Panc1 (cell line): ENCODE results near the gene PLEKHO2. TPM values are rescaled to one million over a fixed set of nuclear protein-coding genes. Genes with fewer than 3 reads are reported as not detected.

Experiments
- ATAC-seq: fragments of 200-7000 bp; cut with Tn5 transposase; 2 replicates; pipeline ENCODE4 v1.9.1; 2020; ENCODE audit warnings: mild to moderate bottlenecking, moderate library complexity
- BruUV-seq: library from RNA; stranded (reverse); fragments of 400-500 nt; replicated peaks from 2 replicates; lab custom pipeline; 2021; lab: Mats Ljungman, UMichigan
- CTCF ChIA-PET: fragments of 300-600 bp; sonication (Branson Sonifier 250); formaldehyde crosslinking; loops from one replicate; lab custom pipeline; 2022; ENCODE audit warnings: antibody characterized with exemption; lab: Charles Lee
- POLR2A ChIA-PET: fragments of 300-600 bp; sonication (Branson Sonifier 250); formaldehyde crosslinking; loops from one replicate; lab custom pipeline; 2022; ENCODE audit warnings: antibody characterized with exemption; lab: Charles Lee
- DNase-seq: peaks from one replicate; pipeline ENCODE4 v3.0.0-alpha.2; 2010; ENCODE audit warnings: low read depth, low spot score
- H3K27ac ChIP-seq: 2 replicates; pipeline ENCODE4 v1.5.1; 2011; ENCODE audit warnings: mild to moderate bottlenecking, low read length, inconsistent platforms
- H3K27me3 ChIP-seq: fragments of 200-500 bp; sonication (Bioruptor generic); 2 replicates; pipeline ENCODE4 v1.6.0; 2014; ENCODE audit warnings: low read length, inconsistent platforms; ENCODE audit not compliant: control insufficient read depth, insufficient read depth
- H3K36me3 ChIP-seq: fragments of 200-500 bp; sonication (Bioruptor generic); 2 replicates; pipeline ENCODE4 v1.5.1; 2014; ENCODE audit warnings: inconsistent platforms, mild to moderate bottlenecking, low read length, moderate library complexity; ENCODE audit not compliant: control insufficient read depth, insufficient read depth
- H3K4me1 ChIP-seq: 2 replicates; pipeline ENCODE4 v1.5.1; 2011; ENCODE audit warnings: inconsistent platforms, mild to moderate bottlenecking, low read length, moderate library complexity; ENCODE audit not compliant: control insufficient read depth, insufficient read depth
- H3K4me3 ChIP-seq, 2 experiments: 2 replicates each; pipeline ENCODE4 v1.5.1; 2011 to 2012; ENCODE audit warnings: low read depth in 2 of 2, low read length in 2 of 2, mild to moderate bottlenecking in 2 of 2, inconsistent platforms in 1 of 2, moderate library complexity in 1 of 2
- H3K9me3 ChIP-seq: fragments of 200-500 bp; sonication (Bioruptor generic); 2 replicates; pipeline ENCODE4 v1.5.1; 2014; ENCODE audit warnings: low read depth, mild to moderate bottlenecking, inconsistent platforms, low read length, moderate library complexity; ENCODE audit not compliant: control insufficient read depth, insufficient read depth
- CTCF ChIP-seq: fragments of 450-650 bp; IDR thresholded peaks from 2 replicates; pipeline ENCODE4 v1.5.1; 2017; ENCODE audit warnings: mild to moderate bottlenecking
- POLR2AphosphoS5 ChIP-seq: IDR thresholded peaks from 2 replicates; pipeline ENCODE4 v1.6.1; 2012; ENCODE audit warnings: mild to moderate bottlenecking, low read depth, low read length, moderate library complexity
- REST ChIP-seq, 2 experiments: IDR thresholded peaks; 2 replicates each; pipeline ENCODE4 v1.6.1; 2011 to 2012; ENCODE audit warnings: low read depth in 2 of 2, control low read depth in 1 of 2, low read length in 1 of 2, mild to moderate bottlenecking in 1 of 2, moderate library complexity in 1 of 2; ENCODE audit not compliant: insufficient read depth in 1 of 2
- SIN3A ChIP-seq: IDR thresholded peaks from 2 replicates; pipeline ENCODE4 v1.6.1; 2012; ENCODE audit warnings: low read depth, mild to moderate bottlenecking, low read length, moderate library complexity, borderline replicate concordance; ENCODE audit not compliant: insufficient read depth
- TCF7L2 ChIP-seq: IDR thresholded peaks from 2 replicates; pipeline ENCODE4 v1.6.1; 2011; ENCODE audit warnings: mild to moderate bottlenecking, low read depth, low read length, inconsistent platforms
- in situ Hi-C: cut with HindIII; loops from 2 replicates; pipeline ENCODE4 v1.10.0; 2016; ENCODE audit warnings: low sequenced_read_pairs, low pct_unique_long_range_greater_than_20kb
- intact Hi-C: fragments of 100-400 bp; cut with micrococcal nuclease; formaldehyde crosslinking; loops from one replicate; pipeline ENCODE4 v1.10.0; 2022; ENCODE audit not compliant: unreplicated experiment
- total RNA-seq: library from RNA; stranded (reverse); gene quantifications from one replicate; pipeline ENCODE4 v1.2.1, GENCODE V29; 2021; ENCODE audit not compliant: unreplicated experiment

The PLEKHO2 gene
- total RNA-seq, 1 experiment from 2014 or later, result 11.1 TPM

- Histone ChIP-seq H3K27me3 (0 out of 2 replicates have a peak, but pooled peaks cover 2% of the 10 kb centered on the region), H3K27ac (no peak overlapping the region), H3K4me1 (peaks cover 6% of the 10 kb centered on the region), H3K4me3 (no peak overlapping the region), H3K9me3 (no peaks in the 10 kb centered on the region), H3K36me3 (no peaks in the 10 kb centered on the region; the same call in 1 of the 2 replicates)
- intact Hi-C loops, result no loop called here
- no peak for TF ChIP-seq REST (IDR thresholded peaks at IDR 0.05; ENCODE audit: insufficient read depth in 1 of 2, low read depth in 2 of 2, low read length in 1 of 2)
- no peak for TF ChIP-seq SIN3A
- no peak for TF ChIP-seq CTCF
- no peak for TF ChIP-seq TCF7L2
- no peak for TF ChIP-seq POLR2AphosphoS5
- CTCF ChIA-PET, result no interaction called here
- in situ Hi-C loops, result no loop called here
- POLR2A ChIA-PET, result interaction anchor here (0.6 kb wide), 1 partner anchor 192 kb away, joined by 11 read pairs; no protein-coding TSS in a partner anchor
- DNase-seq (no peak), ATAC-seq (no peak)
- no TSS peak for BruUV-seq
Observed at GRCh38 chr15:64909546-64909945, 67.8 kb downstream of the PLEKHO2 start.

GRCh38 chr15:64911311-64912186 is 69.8 kb downstream of the PLEKHO2 start, which contains the start of gene ANKDD1A:
ANKDD1A (plus strand) TSS chr15:64911902; CDS start chr15:64911931, 29 bp downstream.
- no peaks in the 10 kb centered on the region; the same call in 1 of the 2 replicates for H3K36me3 ChIP-seq
- in situ Hi-C loops (no loop called here), intact Hi-C loops (no loop called here)
- 0 out of 2 replicates have a peak, but pooled peaks cover 2% of the 10 kb centered on the region for H3K27me3 ChIP-seq
- ATAC-seq, result peak; percentile 97
- DNase-seq, result no peak
- no TSS peak for BruUV-seq
- peak within 1 kb of the TSS; percentile 67 for H3K27ac ChIP-seq
- CTCF ChIA-PET, result interaction anchor here (0.6 kb wide), 3 partner anchors 32 to 461 kb away, joined by 3 to 6 read pairs (median 4); no protein-coding TSS in a partner anchor
- TF ChIP-seq SIN3A, result 0 out of 2 replicates have a peak, but pooled peaks have one; percentile 11
- TF ChIP-seq CTCF, result no peak
- TF ChIP-seq TCF7L2, result no peak
- TF ChIP-seq POLR2AphosphoS5, result peak; percentile 34; the same call in 1 of the 2 replicates
- no peaks in the 10 kb centered on the region for H3K9me3 ChIP-seq
- H3K4me1 ChIP-seq, result peaks cover 6% of the 10 kb centered on the region
- POLR2A ChIA-PET, result interaction anchor here (0.6 to 0.7 kb wide), 2 partner anchors 46 to 311 kb away, joined by 3 read pairs; no protein-coding TSS in a partner anchor
- H3K4me3 ChIP-seq, result peak within 1 kb of the TSS; percentile 67 to 82
